Hepatocyte (in vitro differentiated cells): ENCODE results near the gene CYP24A1.

ENCODE experiments used
- EZH2 ChIP-seq: fragments of 200-600 bp; sonication (generic); IDR thresholded peaks from 2 replicates; pipeline ENCODE4 v1.6.1; 2016; ENCODE audit warnings: antibody characterized with exemption, mild to moderate bottlenecking, borderline replicate concordance
- EZH2phosphoT487 ChIP-seq: fragments of 200-600 bp; sonication (generic); IDR thresholded peaks from one replicate; pipeline ENCODE4 v1.6.1; 2018; ENCODE audit warnings: antibody characterized with exemption, mild to moderate bottlenecking, low read depth, moderate library complexity; ENCODE audit not compliant: unreplicated experiment, severe bottlenecking
- TF ChIP-seq, protein P1 (sequence below): fragments of 200-600 bp; sonication (generic); IDR thresholded peaks from 2 replicates; pipeline ENCODE4 v1.5.1; 2016; ENCODE audit warnings: antibody characterized with exemption, mild to moderate bottlenecking; ENCODE audit not compliant: poor library complexity

DNA sequence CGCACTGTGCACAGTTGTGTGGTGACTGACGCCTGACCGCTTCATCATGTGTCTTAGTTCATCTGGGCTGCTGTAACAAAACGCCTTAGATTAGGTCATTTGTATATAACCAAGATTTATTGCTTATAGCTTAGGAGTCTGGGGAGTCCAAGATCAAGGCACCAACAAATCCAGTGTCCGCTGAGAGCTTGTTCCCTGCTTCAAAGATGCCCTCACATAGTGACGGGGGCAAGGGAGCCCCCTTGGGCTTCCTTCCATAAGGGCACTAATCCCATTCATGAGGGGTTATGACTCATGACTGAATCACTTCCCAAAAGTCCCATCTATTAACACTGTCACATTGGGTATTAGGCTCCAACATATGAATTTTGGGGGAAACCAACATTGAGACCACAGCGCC lies 34.6 kb downstream of the CYP24A1 start:
- TF ChIP-seq, protein P1, sequence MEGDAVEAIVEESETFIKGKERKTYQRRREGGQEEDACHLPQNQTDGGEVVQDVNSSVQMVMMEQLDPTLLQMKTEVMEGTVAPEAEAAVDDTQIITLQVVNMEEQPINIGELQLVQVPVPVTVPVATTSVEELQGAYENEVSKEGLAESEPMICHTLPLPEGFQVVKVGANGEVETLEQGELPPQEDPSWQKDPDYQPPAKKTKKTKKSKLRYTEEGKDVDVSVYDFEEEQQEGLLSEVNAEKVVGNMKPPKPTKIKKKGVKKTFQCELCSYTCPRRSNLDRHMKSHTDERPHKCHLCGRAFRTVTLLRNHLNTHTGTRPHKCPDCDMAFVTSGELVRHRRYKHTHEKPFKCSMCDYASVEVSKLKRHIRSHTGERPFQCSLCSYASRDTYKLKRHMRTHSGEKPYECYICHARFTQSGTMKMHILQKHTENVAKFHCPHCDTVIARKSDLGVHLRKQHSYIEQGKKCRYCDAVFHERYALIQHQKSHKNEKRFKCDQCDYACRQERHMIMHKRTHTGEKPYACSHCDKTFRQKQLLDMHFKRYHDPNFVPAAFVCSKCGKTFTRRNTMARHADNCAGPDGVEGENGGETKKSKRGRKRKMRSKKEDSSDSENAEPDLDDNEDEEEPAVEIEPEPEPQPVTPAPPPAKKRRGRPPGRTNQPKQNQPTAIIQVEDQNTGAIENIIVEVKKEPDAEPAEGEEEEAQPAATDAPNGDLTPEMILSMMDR: no peak
- no peak for TF ChIP-seq EZH2
- TF ChIP-seq EZH2phosphoT487: no peak
